ENCODE measurements around the gene COL19A1.

The COL19A1 gene

GRCh38 chr6:70160276-70160675 lies 293.9 kb downstream of the COL19A1 start:
- no peak overlapping the region for H3K4me3 ChIP-seq (ENCODE audit: control insufficient read depth, low read depth, low read length)
- no peak for DNase-seq (ENCODE audit: low read depth)
- TF ChIP-seq CTCF (conservative IDR thresholded peaks at IDR 0.05; ENCODE audit: control insufficient read depth, insufficient read depth, low read depth, low read length) = no peak

GRCh38 chr6:70162972-70163371 lies 296.6 kb downstream of the COL19A1 start:
- H3K4me3 ChIP-seq (ENCODE audit: control insufficient read depth, low read depth, low read length) = no peak overlapping the region
- TF ChIP-seq CTCF (conservative IDR thresholded peaks at IDR 0.05; ENCODE audit: control insufficient read depth, insufficient read depth, low read depth, low read length) = no peak
- no peak for DNase-seq (ENCODE audit: low read depth)

GRCh38 chr6:70163795-70164194 lies 297.4 kb downstream of the COL19A1 start:
- TF ChIP-seq CTCF (conservative IDR thresholded peaks at IDR 0.05; ENCODE audit: control insufficient read depth, insufficient read depth, low read depth, low read length) = no peak
- no peak overlapping the region for H3K4me3 ChIP-seq (ENCODE audit: control insufficient read depth, low read depth, low read length)
- DNase-seq (ENCODE audit: low read depth) = no peak

GRCh38 chr6:70164556-70164955 lies 298.2 kb downstream of the COL19A1 start:
- no peak for DNase-seq (ENCODE audit: low read depth)
- H3K4me3 ChIP-seq (ENCODE audit: control insufficient read depth, low read depth, low read length) = no peak overlapping the region
- no peak for TF ChIP-seq CTCF (conservative IDR thresholded peaks at IDR 0.05; ENCODE audit: control insufficient read depth, insufficient read depth, low read depth, low read length)

- H3K4me3 ChIP-seq (ENCODE audit: control insufficient read depth, low read depth, low read length) = no peak overlapping the region
- peak; percentile 71 for TF ChIP-seq CTCF (conservative IDR thresholded peaks at IDR 0.05; ENCODE audit: control insufficient read depth, insufficient read depth, low read depth, low read length)
- peak; percentile 38 for DNase-seq (ENCODE audit: low read depth)
Measured at GRCh38 chr6:70166088-70166958, 300.0 kb downstream of the COL19A1 start.

- no peak overlapping the region for H3K4me3 ChIP-seq (ENCODE audit: control insufficient read depth, low read depth, low read length)
- no peak for DNase-seq (ENCODE audit: low read depth)
- TF ChIP-seq CTCF (conservative IDR thresholded peaks at IDR 0.05; ENCODE audit: control insufficient read depth, insufficient read depth, low read depth, low read length) = no peak
Measured at GRCh38 chr6:70168681-70169377, 302.5 kb downstream of the COL19A1 start.
